Measurements from ENCODE around the gene RPS10. TPM values are rescaled to one million over a fixed set of nuclear protein-coding genes. Genes with fewer than 3 reads are reported as not detected.
"Not testable (repeated sequence)": the region's sequence is repeated elsewhere in the genome, so short reads cannot be mapped to it uniquely, and the experiment has no call there.

The RPS10 gene
- total RNA-seq, 1 donor from 2014 or later, result 1,703 TPM

DNA sequence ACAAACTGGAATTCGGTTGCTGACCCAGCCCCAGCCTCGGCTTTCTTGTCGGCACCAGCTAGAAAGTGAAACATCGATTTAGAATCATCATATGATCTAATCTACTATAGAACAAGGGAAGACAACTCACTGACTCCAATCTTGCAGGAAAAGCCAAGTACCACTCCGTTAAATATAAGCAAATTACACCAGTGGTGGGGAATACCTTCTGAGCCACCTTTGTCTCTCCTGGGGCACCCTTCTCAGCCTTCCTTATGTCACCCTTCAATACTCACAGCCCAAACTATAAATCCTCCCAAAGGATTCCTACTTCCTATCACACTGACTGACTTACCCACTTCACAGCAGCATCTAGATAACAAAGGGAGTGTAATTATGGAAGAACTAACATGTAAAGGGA lies 7.5 kb downstream of the RPS10 start:
- no peaks in the 10 kb centered on the region for H3K27me3 ChIP-seq
- no peak for DNase-seq (ENCODE audit: low spot score in 2 of 2)
- no peak for TF ChIP-seq CTCF (IDR thresholded peaks at IDR 0.05)
- intact Hi-C loops (cut with DNase I), result no loop called here
- peaks cover 4 to 8% of the 10 kb centered on the region in 2 donors for H3K4me1 ChIP-seq
- H3K27ac ChIP-seq, result no peak overlapping the region
- H3K36me3 ChIP-seq, result peaks cover 65 to 74% of the 10 kb centered on the region in 2 donors
- H3K9me3 ChIP-seq, result no peaks in the 10 kb centered on the region
- no peak overlapping the region for H3K4me3 ChIP-seq

DNA sequence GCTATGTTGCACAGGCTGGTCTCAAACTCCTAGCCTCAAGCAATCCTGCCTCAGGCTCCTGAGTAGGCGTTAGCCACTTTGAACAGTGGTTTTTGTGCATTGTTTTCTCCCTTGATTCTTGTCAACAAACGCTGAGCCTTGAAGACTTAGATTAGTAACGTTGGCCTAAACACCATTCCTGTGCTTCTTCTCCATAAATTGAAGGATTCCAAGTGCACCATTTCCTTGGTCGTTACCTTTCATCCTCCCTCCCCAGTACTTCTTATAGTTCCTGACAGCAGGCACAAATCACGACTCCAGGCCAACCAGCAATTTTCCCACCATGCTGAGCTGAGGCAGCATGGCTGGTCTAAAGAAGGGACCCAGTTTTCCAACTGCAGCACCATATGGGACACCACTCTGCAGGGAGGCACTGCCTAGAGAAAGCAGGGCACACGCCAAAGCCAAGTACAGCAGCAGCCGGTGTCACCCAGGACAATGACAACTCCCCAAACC lies 8.9 kb downstream of the RPS10 start:
- H3K36me3 ChIP-seq, result peaks cover 52 to 59% of the 10 kb centered on the region in 2 donors
- no peak overlapping the region for H3K4me3 ChIP-seq
- no peak for DNase-seq (ENCODE audit: low spot score in 2 of 2)
- intact Hi-C loops (cut with DNase I), result no loop called here
- no peak overlapping the region for H3K27ac ChIP-seq
- no peaks in the 10 kb centered on the region for H3K9me3 ChIP-seq
- H3K4me1 ChIP-seq, result peaks cover 4 to 8% of the 10 kb centered on the region in 2 donors
- no peaks in the 10 kb centered on the region for H3K27me3 ChIP-seq
- no peak for TF ChIP-seq CTCF (IDR thresholded peaks at IDR 0.05)

DNA sequence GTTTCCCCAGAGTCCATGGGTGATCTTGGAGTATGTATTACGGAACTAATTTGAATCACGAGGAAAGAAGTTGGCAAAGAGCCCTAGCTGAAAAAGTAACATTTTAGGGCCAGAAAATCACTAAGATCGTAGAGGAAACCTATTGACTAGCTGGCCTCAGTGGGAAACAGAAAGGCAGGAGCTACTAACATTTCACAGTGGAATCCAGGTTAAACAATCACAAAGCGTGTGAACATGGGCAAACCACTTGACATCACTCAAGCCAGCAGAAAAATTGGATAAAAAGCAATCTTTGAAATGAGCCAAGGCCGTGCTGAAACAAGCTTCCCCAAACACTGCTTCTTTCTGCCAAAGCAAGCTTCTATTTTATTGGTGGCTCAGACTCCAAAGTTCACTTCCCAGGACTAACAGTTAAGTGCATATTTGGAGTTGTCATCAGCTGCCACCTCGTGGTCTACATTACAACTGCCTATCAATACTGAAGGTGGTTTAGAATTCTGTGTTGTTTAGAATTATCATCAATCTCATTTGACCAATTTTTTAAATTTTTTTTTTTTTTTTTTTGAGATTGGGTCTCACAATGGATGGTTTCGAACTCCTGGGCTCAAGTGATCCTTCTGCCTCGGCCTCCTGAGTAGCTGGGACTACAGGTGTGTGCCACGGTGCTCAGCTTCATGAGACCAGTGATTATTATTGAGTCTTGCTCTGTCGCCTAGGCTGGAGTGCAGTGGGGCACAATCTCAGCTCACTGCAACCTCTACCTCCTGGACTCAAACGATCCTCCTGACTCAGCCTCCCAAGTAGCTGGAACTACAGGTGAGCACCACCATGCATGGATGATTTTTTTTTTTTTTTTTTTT lies 10.6 kb downstream of the RPS10 start:
- peak in 1 of 2 donors; percentile 87 for DNase-seq (ENCODE audit: low spot score in 2 of 2)
- TF ChIP-seq CTCF (IDR thresholded peaks at IDR 0.05), result peak; percentile 63 to 82 (median 76)
- intact Hi-C loops (cut with DNase I), result loop anchor here (1.0 to 2.0 kb wide), 4 partner anchors 22 to 219 kb away; partner anchors contain the start of genes NUDT3 and SMIM29
- Histone ChIP-seq H3K27ac (peak overlapping the region; percentile 76 to 81), H3K4me3 (peak overlapping the region in 1 of 2 donors; percentile 39), H3K27me3 (no peaks in the 10 kb centered on the region), H3K9me3 (no peaks in the 10 kb centered on the region), H3K36me3 (peaks cover 39 to 42% of the 10 kb centered on the region in 2 donors), H3K4me1 (peaks cover 4 to 8% of the 10 kb centered on the region in 2 donors)

DNA sequence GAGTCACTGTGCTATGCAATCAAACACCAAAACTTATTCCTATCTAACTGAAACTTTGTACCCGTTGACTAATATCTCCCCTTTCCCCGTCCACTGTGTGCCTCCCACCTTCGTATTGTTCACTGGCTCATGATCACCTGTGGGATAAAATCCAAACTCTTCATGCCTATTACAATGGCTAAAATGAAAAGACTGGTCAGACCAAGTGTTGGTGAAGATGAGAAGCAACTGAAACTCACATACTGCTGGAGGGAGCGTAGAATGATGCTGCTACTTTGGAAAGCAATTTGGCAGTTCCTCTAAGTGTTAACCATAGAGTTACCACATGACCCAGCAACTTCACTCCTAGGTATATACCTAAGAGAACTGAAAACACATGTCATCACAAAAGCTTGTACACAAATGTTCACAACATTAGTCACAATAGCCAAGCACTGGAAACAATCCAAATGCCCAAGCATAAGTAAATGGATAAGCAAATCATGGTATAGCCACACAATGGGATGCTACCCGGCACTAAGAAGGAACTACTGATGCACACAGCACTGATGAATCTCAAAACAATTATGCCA lies 13.1 kb downstream of the RPS10 start:
- TF ChIP-seq CTCF (IDR thresholded peaks at IDR 0.05), result no peak
- Histone ChIP-seq H3K4me3 (no peak overlapping the region), H3K4me1 (peaks cover 4 to 8% of the 10 kb centered on the region in 2 donors), H3K36me3 (peaks cover 14 to 17% of the 10 kb centered on the region in 2 donors), H3K27me3 (no peaks in the 10 kb centered on the region), H3K9me3 (no peaks in the 10 kb centered on the region), H3K27ac (no peak overlapping the region)
- DNase-seq (ENCODE audit: low spot score in 2 of 2), result no peak
- intact Hi-C loops (cut with DNase I), result no loop called here

GRCh38 chr6:34412016-34412415 lies 13.9 kb downstream of the RPS10 start:
- peaks cover 4 to 8% of the 10 kb centered on the region in 2 donors for H3K4me1 ChIP-seq
- no peak for TF ChIP-seq CTCF (IDR thresholded peaks at IDR 0.05)
- H3K9me3 ChIP-seq, result no peaks in the 10 kb centered on the region
- DNase-seq (ENCODE audit: low spot score in 2 of 2), result no peak
- intact Hi-C loops (cut with DNase I), result no loop called here
- peaks cover 7 to 10% of the 10 kb centered on the region in 2 donors for H3K36me3 ChIP-seq
- H3K4me3 ChIP-seq, result no peak overlapping the region
- H3K27ac ChIP-seq, result no peak overlapping the region
- no peaks in the 10 kb centered on the region for H3K27me3 ChIP-seq

- H3K27ac ChIP-seq; H3K27me3 ChIP-seq; H3K4me1 ChIP-seq; H3K4me3 ChIP-seq; intact Hi-C loops (cut with DNase I); H3K9me3 ChIP-seq; H3K36me3 ChIP-seq; DNase-seq (ENCODE audit: low spot score in 2 of 2): not testable (repeated sequence)
Measured at GRCh38 chr6:34407915-34408314, 18.0 kb downstream of the RPS10 start.
